Lower leg skin (tissue), 4 donors: ENCODE results near the gene ANO10. TPM values are rescaled to one million over a fixed set of nuclear protein-coding genes. Genes with fewer than 3 reads are reported as not detected.

Source experiments
- DNase-seq, 2 donors: peaks; one replicate each; pipeline ENCODE4 v3.0.0-alpha.2; 2019; ENCODE audit warnings: low spot score in 2 of 2
- H3K4me3 ChIP-seq: fragments of 200-600 bp; sonication (generic); 2 replicates; pipeline ENCODE4 v1.5.1; 2017; ENCODE audit warnings: mild to moderate bottlenecking, low read depth; ENCODE audit not compliant: poor library complexity, severe bottlenecking
- CTCF ChIP-seq, 3 donors: fragments of 450-650 bp; IDR thresholded peaks; one replicate each; pipeline ENCODE4 v1.5.1; 2016; ENCODE audit warnings: antibody characterized with exemption in 3 of 3, mild to moderate bottlenecking in 3 of 3, moderate library complexity in 2 of 3
- POLR2A ChIP-seq, 2 donors: fragments of 450-650 bp; IDR thresholded peaks; one replicate each; pipeline ENCODE4 v1.6.1; 2016 to 2017; ENCODE audit warnings: antibody characterized with exemption in 2 of 2, mild to moderate bottlenecking in 1 of 2, moderate library complexity in 1 of 2
- WGBS, 2 donors: methylation state at CpG; one replicate each; pipeline ENCODE4 v1.1.5; 2018; 5-methylcytosine and 5-hydroxymethylcytosine counted together
- intact Hi-C: fragments of 100-400 bp; cut with DNase I; formaldehyde crosslinking; loops from one replicate; pipeline ENCODE4 v1.15.0; 2023; ENCODE audit warnings: low total_unique reads
- total RNA-seq, 4 donors: library from RNA; depleted of rRNA; stranded (reverse); fragments of >200 nt; gene quantifications; one replicate each; pipeline ENCODE4 v1.1.0, GENCODE V29; 2016

The ANO10 gene
- total RNA-seq, 4 donors from 2014 or later, result 31.6 to 41.5 (median 37.5) TPM

- intact Hi-C loops, result no loop called here
- WGBS, 2 donors, result 54 to 56% methylated on average over 3 of the region's 3 CpGs
- no peak for DNase-seq
- no peak for TF ChIP-seq POLR2A (IDR thresholded peaks at IDR 0.05)
- no peak for TF ChIP-seq CTCF (IDR thresholded peaks at IDR 0.05)
- no peak overlapping the region for H3K4me3 ChIP-seq
Measured at GRCh38 chr3:43423639-43424038, 198.2 kb downstream of the ANO10 start.

DNA sequence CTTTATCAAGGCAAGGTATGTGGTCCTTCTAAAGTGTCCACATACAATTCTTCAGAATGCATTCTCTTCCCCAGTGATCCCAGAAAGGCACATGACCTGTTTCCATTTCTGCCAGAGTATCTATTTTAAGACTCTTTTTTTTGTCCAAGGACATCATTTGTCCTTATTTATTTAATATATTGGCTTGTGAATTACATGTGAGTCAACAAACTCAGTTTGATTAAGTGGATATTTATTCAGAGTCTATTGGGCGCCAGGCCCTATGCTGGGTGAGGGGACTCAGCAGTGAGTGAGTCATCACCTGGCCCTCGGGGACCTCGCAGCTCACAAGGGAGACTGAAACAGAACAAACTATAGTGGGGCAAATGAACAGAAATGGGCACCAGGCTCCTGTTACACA lies 198.7 kb downstream of the ANO10 start:
- intact Hi-C loops, result no loop called here
- WGBS, 2 donors, result 59 to 76% methylated on average over 3 of the region's 3 CpGs
- DNase-seq, result no peak

GRCh38 chr3:43418601-43419272 lies 203.1 kb downstream of the ANO10 start:
- no peak for TF ChIP-seq POLR2A (IDR thresholded peaks at IDR 0.05)
- no peak for TF ChIP-seq CTCF (IDR thresholded peaks at IDR 0.05)
- no peak for DNase-seq
- 84 to 89% methylated on average over 8 of the region's 8 CpGs for WGBS, 2 donors
- H3K4me3 ChIP-seq, result no peak overlapping the region
- intact Hi-C loops, result no loop called here

More for the DNA sequence above, 198.7 kb downstream of the ANO10 start:
- H3K4me3 ChIP-seq, result no peak overlapping the region
- TF ChIP-seq POLR2A (IDR thresholded peaks at IDR 0.05) (no peak), CTCF (IDR thresholded peaks at IDR 0.05) (no peak)

DNA sequence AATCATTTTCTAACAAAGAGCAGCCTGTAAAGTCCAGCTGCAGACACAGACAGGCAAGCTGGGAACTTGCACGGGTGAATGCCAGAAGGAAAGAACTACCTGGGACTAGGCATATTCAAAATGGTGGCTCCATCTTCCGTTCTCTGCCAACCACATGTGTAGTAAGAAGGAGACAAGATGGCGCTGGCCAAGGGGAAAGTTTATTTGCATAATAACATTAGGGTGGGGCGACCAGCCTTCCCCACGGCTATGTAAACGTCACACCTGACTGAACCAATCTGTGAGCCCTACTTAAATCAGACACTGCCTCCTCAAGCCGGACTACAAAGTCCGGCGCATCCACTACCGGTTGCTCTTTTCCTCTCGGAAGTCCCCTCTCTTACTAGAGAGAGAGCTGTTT lies 204.7 kb downstream of the ANO10 start:
- 93 to 96% methylated on average over 11 of the region's 11 CpGs for WGBS, 2 donors
- no peak for DNase-seq
- intact Hi-C loops, result no loop called here
- no peak overlapping the region for H3K4me3 ChIP-seq
- TF ChIP-seq POLR2A (IDR thresholded peaks at IDR 0.05), result no peak
- TF ChIP-seq CTCF (IDR thresholded peaks at IDR 0.05), result no peak

DNA sequence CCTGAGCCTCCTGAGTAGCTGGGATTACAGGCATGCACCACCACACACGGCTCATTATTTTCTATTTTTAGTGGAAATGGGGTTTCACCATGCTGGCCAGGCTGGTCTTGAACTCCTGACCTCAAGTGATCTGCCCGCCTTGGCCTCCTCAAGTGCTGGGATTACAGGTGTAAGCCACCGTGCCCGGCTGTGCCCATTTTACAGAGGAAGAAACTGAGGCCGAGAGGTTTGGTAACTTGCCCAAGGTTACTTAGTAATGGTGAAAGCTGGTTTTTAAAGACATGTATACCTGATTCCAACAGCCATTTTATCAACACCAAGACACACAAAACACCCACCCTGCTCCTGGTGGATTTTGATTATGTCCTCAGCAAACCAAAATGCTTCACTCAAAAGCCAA lies 206.7 kb downstream of the ANO10 start:
- no peak overlapping the region for H3K4me3 ChIP-seq
- WGBS, 2 donors, result 97 to 99% methylated on average over 5 of the region's 5 CpGs
- TF ChIP-seq POLR2A (IDR thresholded peaks at IDR 0.05), result no peak
- DNase-seq, result no peak
- intact Hi-C loops, result no loop called here

DNA sequence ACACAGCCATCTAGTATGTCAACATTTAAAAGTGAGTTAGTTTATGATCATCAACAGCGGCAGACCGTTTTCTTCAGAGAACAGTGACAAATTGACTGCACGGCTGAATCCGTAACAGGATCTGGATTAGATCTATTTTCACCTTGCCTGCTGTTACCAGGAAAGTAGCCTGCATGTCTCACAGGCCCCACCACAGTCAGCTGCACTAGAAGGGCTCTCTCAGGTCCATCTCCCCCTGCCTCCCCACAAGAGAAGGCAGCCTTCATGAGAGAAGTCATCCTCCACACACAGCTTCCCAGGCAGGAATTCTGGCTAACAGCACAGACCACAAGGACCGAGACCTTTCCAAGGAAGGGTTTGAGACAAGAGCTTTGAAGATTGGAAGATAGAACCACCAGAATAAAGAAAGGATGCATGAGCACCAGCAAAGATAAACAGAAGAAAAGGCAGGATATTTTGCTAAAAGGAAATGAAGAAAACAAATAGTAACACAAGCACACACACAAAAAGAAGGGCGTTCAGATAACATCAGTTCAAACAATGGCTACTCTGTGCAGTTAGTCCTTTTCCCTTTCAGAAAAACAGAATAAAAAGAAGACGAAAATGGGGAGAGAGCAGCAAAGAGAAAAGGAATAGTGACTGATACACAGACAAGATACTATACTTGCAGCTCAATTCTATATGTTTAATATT lies 208.0 kb downstream of the ANO10 start:
- TF ChIP-seq POLR2A (IDR thresholded peaks at IDR 0.05) (no peak), CTCF (IDR thresholded peaks at IDR 0.05) (no peak)
- H3K4me3 ChIP-seq, result no peak overlapping the region
- intact Hi-C loops, result no loop called here
- 89 to 91% methylated on average over 7 of the region's 7 CpGs for WGBS, 2 donors
- no peak for DNase-seq
